ENCODE results near the gene CYTIP.

Gene CYTIP

DNA sequence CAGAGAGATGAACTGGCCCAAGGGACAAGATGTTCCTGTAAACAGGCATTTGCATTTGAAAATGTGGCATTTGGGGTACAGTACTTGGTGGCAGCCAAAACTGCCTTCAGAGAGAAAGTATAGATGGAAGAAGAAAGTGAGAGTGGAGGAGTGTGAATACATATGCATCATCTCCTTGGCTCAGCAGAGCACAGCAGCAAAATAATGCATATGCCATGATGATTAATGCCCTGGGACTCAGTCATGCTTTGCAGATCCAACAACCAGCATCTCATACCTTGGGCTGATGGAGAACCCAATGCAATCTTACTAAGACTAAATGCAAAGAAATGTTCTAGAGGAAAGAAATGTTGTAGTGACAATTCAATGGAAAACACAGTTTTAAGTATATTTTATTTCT is 29.7 kb upstream of the CYTIP start:
- H3K4me3 ChIP-seq (replicated peaks; ENCODE audit: low read depth, low read length), result no peak overlapping the region
- no peak for TF ChIP-seq CTCF (IDR thresholded peaks at IDR 0.05; ENCODE audit: low read length, missing control alignments)
- no peak for DNase-seq (ENCODE audit: low read depth)

DNA sequence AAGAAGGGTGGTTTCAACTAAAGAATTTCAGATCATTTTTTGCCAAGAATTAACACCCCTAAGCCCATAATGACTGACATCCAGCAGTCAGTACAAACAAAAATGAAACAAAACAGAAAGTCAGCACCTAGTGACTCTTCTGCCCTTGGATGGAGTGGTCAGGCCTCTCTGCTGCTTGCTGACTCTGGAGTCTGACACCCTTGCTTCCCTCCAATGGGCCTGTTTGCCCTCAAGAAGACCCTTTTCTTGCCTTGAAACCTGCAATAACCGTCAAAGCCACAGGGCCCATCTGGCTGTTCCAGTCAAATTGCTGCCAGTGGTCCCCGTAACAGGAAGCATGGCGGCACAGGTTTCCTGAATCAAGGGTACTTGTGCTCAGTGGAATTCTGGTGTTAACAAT is 27.2 kb upstream of the CYTIP start:
- no peak overlapping the region for H3K4me3 ChIP-seq (replicated peaks; ENCODE audit: low read depth, low read length)
- DNase-seq (ENCODE audit: low read depth), result no peak
- TF ChIP-seq CTCF (IDR thresholded peaks at IDR 0.05; ENCODE audit: low read length, missing control alignments), result no peak

- no peak for TF ChIP-seq CTCF (IDR thresholded peaks at IDR 0.05; ENCODE audit: low read length, missing control alignments)
- DNase-seq (ENCODE audit: low read depth), result no peak
- H3K4me3 ChIP-seq (replicated peaks; ENCODE audit: low read depth, low read length), result no peak overlapping the region
Observed at GRCh38 chr2:157470321-157470720, 26.4 kb upstream of the CYTIP start.

GRCh38 chr2:157469726-157470125 is 25.8 kb upstream of the CYTIP start:
- no peak for TF ChIP-seq CTCF (IDR thresholded peaks at IDR 0.05; ENCODE audit: low read length, missing control alignments)
- no peak for DNase-seq (ENCODE audit: low read depth)
- no peak overlapping the region for H3K4me3 ChIP-seq (replicated peaks; ENCODE audit: low read depth, low read length)

- H3K4me3 ChIP-seq (replicated peaks; ENCODE audit: low read depth, low read length), result no peak overlapping the region
- peak; percentile 62 for DNase-seq (ENCODE audit: low read depth)
- TF ChIP-seq CTCF (IDR thresholded peaks at IDR 0.05; ENCODE audit: low read length, missing control alignments), result no peak
Observed at GRCh38 chr2:157468931-157469708, 25.2 kb upstream of the CYTIP start.

DNA sequence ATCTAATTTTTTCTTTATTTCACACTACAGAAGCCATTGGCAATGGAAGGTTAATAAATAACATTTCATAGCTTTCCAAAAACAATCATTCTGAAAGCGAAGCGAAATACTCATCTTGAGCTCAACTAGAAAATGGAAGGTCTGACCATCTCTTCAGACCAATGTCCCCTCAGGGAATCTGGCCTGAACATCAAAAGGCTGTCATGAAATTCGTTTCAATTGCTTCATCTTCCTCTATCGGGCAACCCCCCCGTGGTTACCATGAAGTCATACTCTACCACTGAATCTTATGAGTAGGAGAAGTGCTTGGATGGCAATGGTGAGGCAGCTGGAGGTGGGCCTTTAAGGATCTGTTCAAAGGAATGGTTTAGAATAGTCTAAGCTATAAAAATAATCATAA is 22.9 kb upstream of the CYTIP start:
- DNase-seq (ENCODE audit: low read depth), result no peak
- TF ChIP-seq CTCF (IDR thresholded peaks at IDR 0.05; ENCODE audit: low read length, missing control alignments), result no peak

DNA sequence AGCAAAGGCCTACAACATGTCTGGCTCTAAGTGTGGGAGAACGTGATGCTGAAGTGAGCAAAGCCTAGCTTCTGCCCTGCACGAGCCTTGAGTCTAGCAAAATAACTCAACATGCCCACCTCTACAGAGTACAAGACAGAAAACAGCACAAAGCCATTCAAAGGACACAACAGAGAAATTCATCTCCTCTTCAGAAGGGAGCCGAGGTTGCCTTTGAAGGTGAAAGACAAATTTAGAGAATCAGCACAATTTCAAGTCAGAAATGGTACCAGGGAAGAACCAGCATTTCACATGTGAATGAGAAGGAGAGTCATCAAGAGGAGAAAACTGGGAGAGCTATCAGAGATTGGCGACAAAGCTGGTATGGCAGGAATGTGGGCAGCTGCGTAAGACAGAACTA is 21.7 kb upstream of the CYTIP start:
- DNase-seq (ENCODE audit: low read depth), result no peak
- H3K4me3 ChIP-seq (replicated peaks; ENCODE audit: low read depth, low read length), result no peak overlapping the region
- no peak for TF ChIP-seq CTCF (IDR thresholded peaks at IDR 0.05; ENCODE audit: low read length, missing control alignments)

More for the DNA sequence above, 22.9 kb upstream of the CYTIP start:
- H3K4me3 ChIP-seq (replicated peaks; ENCODE audit: low read depth, low read length), result no peak overlapping the region
